Left cardiac atrium (tissue), 2 donors: ENCODE data around the gene DMWD. TPM values are rescaled to one million over a fixed set of nuclear protein-coding genes. Genes with fewer than 3 reads are reported as not detected.

Experiments
- total RNA-seq, 2 donors: library from RNA; stranded (reverse); fragmentation: NEBNext Ultra II Directional; extraction: Animal tissue kit (Norgen Biotek cat#: 25700); gene quantifications; one replicate each; pipeline ENCODE4 v1.2.1, GENCODE V29; 2021
- donor health status: DM: no; HTN: yes; CAD: no; lungs with severe emphysema.
- donor health status: DM: yes; HTN: yes; CAD: no.

The DMWD gene
- total RNA-seq, 2 donors from 2014 or later = 55.3 to 57.7 TPM

Other genes starting within 250 kb of the DMWD start
- gene OPA3, start 208.0 kb downstream of the DMWD start, total RNA-seq = 10 to 100 TPM; 19.1 to 27.1 TPM
- gene GPR4, start 190.6 kb downstream of the DMWD start, total RNA-seq = 10 to 100 TPM in 1 of 2 donors, 1 to 10 TPM in 1; 5.2 to 17.7 TPM
- gene EML2, start 153.4 kb downstream of the DMWD start, total RNA-seq = 10 to 100 TPM; 30.1 to 34.8 TPM
- gene GIPR, start 124.6 kb downstream of the DMWD start, total RNA-seq = 10 to 100 TPM in 1 of 2 donors, 1 to 10 TPM in 1; 7.2 to 11.0 TPM
- gene SNRPD2, start 100.9 kb downstream of the DMWD start, total RNA-seq = 100 to 1,000 TPM; 251 to 270 TPM
- 1 to 10 TPM; 2.9 to 3.2 TPM for gene QPCTL, start 100.2 kb downstream of the DMWD start, total RNA-seq
- gene FBXO46, start 61.9 kb downstream of the DMWD start, total RNA-seq = 10 to 100 TPM in 1 of 2 donors, 1 to 10 TPM in 1; 9.6 to 10.8 TPM
- gene MEIOSIN, start 59.4 kb downstream of the DMWD start, total RNA-seq = under 1 TPM; 0.21 to 0.24 TPM
- gene SIX5, start 23.6 kb downstream of the DMWD start, total RNA-seq = 10 to 100 TPM; 15.6 to 21.1 TPM
- gene DMPK, start 10.4 kb downstream of the DMWD start, total RNA-seq = 100 to 1,000 TPM; 200 to 241 TPM
- gene RSPH6A, start 22.5 kb upstream of the DMWD start, total RNA-seq = not detected
- gene SYMPK, start 70.3 kb upstream of the DMWD start, total RNA-seq = 10 to 100 TPM; 29.0 to 29.6 TPM
- gene FOXA3, start 71.5 kb upstream of the DMWD start, total RNA-seq = not detected
- 10 to 100 TPM; 18.3 to 21.3 TPM for gene IRF2BP1, start 93.3 kb upstream of the DMWD start, total RNA-seq
- 10 to 100 TPM in 1 of 2 donors, 1 to 10 TPM in 1; 9.3 to 12.8 TPM for gene MYPOP, start 109.8 kb upstream of the DMWD start, total RNA-seq
- gene NANOS2, start 121.9 kb upstream of the DMWD start, total RNA-seq = not detected
- 1 to 10 TPM; 4.2 to 5.8 TPM for gene NOVA2, start 181.0 kb upstream of the DMWD start, total RNA-seq
- 10 to 100 TPM; 10.0 to 10.8 TPM for gene CCDC61, start 202.6 kb upstream of the DMWD start, total RNA-seq
- gene PGLYRP1, start 230.2 kb upstream of the DMWD start, total RNA-seq = under 1 TPM in 1 of 2 donors, not detected in 1; 0.32 TPM
- not detected for gene IGFL4, start 248.2 kb upstream of the DMWD start, total RNA-seq